GM23338 (cell line): ENCODE results near the gene N4BP2L1. TPM values are rescaled to one million over a fixed set of nuclear protein-coding genes. Genes with fewer than 3 reads are reported as not detected.

Source experiments
- ATAC-seq: fragments of 200-7000 bp; cut with Tn5 transposase; 3 replicates; pipeline ENCODE4 v1.9.1; 2020
- DNase-seq: peaks from one replicate; pipeline ENCODE4 v3.0.0-alpha.2; 2015; ENCODE audit warnings: low spot score
- H2AFZ ChIP-seq: fragments of 200-600 bp; sonication (generic); 2 replicates; pipeline ENCODE4 v1.8.0; 2016; ENCODE audit warnings: antibody characterized with exemption, mild to moderate bottlenecking, moderate library complexity
- H3F3A ChIP-seq: fragments of 200-600 bp; sonication (generic); replicated peaks from 2 replicates; pipeline ENCODE4 v1.8.0; 2017; ENCODE audit warnings: antibody characterized with exemption, mixed run types, low read depth
- H3K27ac ChIP-seq: fragments of 200-600 bp; sonication (generic); 2 replicates; pipeline ENCODE4 v1.6.1; 2016; ENCODE audit warnings: low read depth
- H3K27me3 ChIP-seq: fragments of 200-600 bp; sonication (generic); 2 replicates; pipeline ENCODE4 v1.8.0; 2016; ENCODE audit warnings: mild to moderate bottlenecking, mixed run types, moderate library complexity; ENCODE audit not compliant: insufficient read depth
- H3K36me3 ChIP-seq: fragments of 200-600 bp; sonication (generic); 2 replicates; pipeline ENCODE4 v1.8.0; 2016; ENCODE audit warnings: mild to moderate bottlenecking; ENCODE audit not compliant: insufficient read depth
- H3K4me1 ChIP-seq: fragments of 200-600 bp; sonication (generic); 2 replicates; pipeline ENCODE4 v1.8.0; 2016; ENCODE audit warnings: mild to moderate bottlenecking, moderate library complexity; ENCODE audit not compliant: insufficient read depth
- H3K4me2 ChIP-seq: fragments of 200-600 bp; sonication (generic); 2 replicates; pipeline ENCODE4 v1.7.1; 2017; ENCODE audit warnings: mixed run types
- H3K4me3 ChIP-seq: fragments of 200-600 bp; sonication (generic); 2 replicates; pipeline ENCODE4 v1.6.1; 2016; ENCODE audit warnings: mixed run types
- H3K79me2 ChIP-seq: fragments of 200-600 bp; sonication (generic); replicated peaks from 2 replicates; pipeline ENCODE4 v1.8.0; 2017; ENCODE audit warnings: mild to moderate bottlenecking; ENCODE audit not compliant: insufficient read depth
- H3K9me2 ChIP-seq: fragments of 200-600 bp; sonication (generic); 2 replicates; pipeline ENCODE4 v1.8.0; 2017; ENCODE audit not compliant: insufficient read depth
- H4K20me1 ChIP-seq: fragments of 200-600 bp; sonication (generic); replicated peaks from 2 replicates; pipeline ENCODE4 v1.8.0; 2017; ENCODE audit warnings: mild to moderate bottlenecking; ENCODE audit not compliant: insufficient read depth
- H3K27ac Mint-ChIP-seq: 2 replicates; pipeline ENCODE4 v1.8.0; 2020; ENCODE audit warnings: inconsistent platforms, mild to moderate bottlenecking, moderate library complexity, mixed read lengths
- H3K27me3 Mint-ChIP-seq: 3 replicates; pipeline ENCODE4 v1.8.0; 2022; ENCODE audit warnings: low read depth, mild to moderate bottlenecking, moderate library complexity, mixed read lengths, inconsistent platforms; ENCODE audit not compliant: insufficient read depth, poor library complexity
- H3K36me3 Mint-ChIP-seq: 3 replicates; pipeline ENCODE4 v1.8.0; 2021; ENCODE audit warnings: low read depth, mild to moderate bottlenecking, inconsistent platforms, moderate library complexity, mixed read lengths
- H3K4me1 Mint-ChIP-seq: 3 replicates; pipeline ENCODE4 v1.8.0; 2020; ENCODE audit warnings: mild to moderate bottlenecking, inconsistent platforms, mixed read lengths
- H3K4me3 Mint-ChIP-seq: 3 replicates; pipeline ENCODE4 v1.8.0; 2021; ENCODE audit warnings: moderate library complexity, mild to moderate bottlenecking, inconsistent platforms, mixed read lengths
- H3K9me3 Mint-ChIP-seq: 3 replicates; pipeline ENCODE4 v1.8.0; 2020; ENCODE audit warnings: moderate library complexity, mild to moderate bottlenecking, inconsistent platforms, mixed read lengths
- CREB1 ChIP-seq: fragments of 250-450 bp; sonication (Bioruptor Pico); IDR thresholded peaks from 2 replicates; pipeline ENCODE4 v1.5.0; 2020; ENCODE audit warnings: low read depth, mild to moderate bottlenecking, moderate library complexity
- ETS1 ChIP-seq: IDR thresholded peaks from 2 replicates; pipeline ENCODE4 v1.6.1; 2016; ENCODE audit warnings: antibody characterized with exemption
- EZH2 ChIP-seq: fragments of 200-600 bp; sonication (generic); IDR thresholded peaks from one replicate; pipeline ENCODE4 v1.8.0; 2017; ENCODE audit warnings: antibody characterized with exemption, mild to moderate bottlenecking, low read depth; ENCODE audit not compliant: unreplicated experiment
- JUNB ChIP-seq: IDR thresholded peaks from one replicate; pipeline ENCODE4 v1.6.1; 2016; ENCODE audit warnings: antibody characterized with exemption; ENCODE audit not compliant: unreplicated experiment
- POLR2AphosphoS5 ChIP-seq: IDR thresholded peaks from 2 replicates; pipeline ENCODE4 v1.6.1; 2016; ENCODE audit warnings: antibody characterized with exemption, low read depth
- REST ChIP-seq: IDR thresholded peaks from one replicate; pipeline ENCODE4 v1.6.1; 2018; ENCODE audit warnings: antibody characterized with exemption; ENCODE audit not compliant: unreplicated experiment
- STAT1 ChIP-seq: IDR thresholded peaks from one replicate; pipeline ENCODE4 v1.6.1; 2016; ENCODE audit warnings: antibody characterized with exemption; ENCODE audit not compliant: unreplicated experiment
- ZNF114 ChIP-seq: fragments of 250-450 bp; sonication (Bioruptor Pico); IDR thresholded peaks from 2 replicates; pipeline ENCODE4 v1.5.0; 2020; ENCODE audit warnings: mild to moderate bottlenecking, moderate library complexity
- ZNF331 ChIP-seq: fragments of 250-450 bp; sonication (Bioruptor Pico); IDR thresholded peaks from 2 replicates; pipeline ENCODE4 v1.5.0; 2020; ENCODE audit warnings: low read depth, mild to moderate bottlenecking, moderate library complexity
- ZNF462 ChIP-seq: fragments of 250-450 bp; sonication (Bioruptor Pico); IDR thresholded peaks from 2 replicates; pipeline ENCODE4 v1.5.0; 2020; ENCODE audit warnings: mild to moderate bottlenecking, moderate library complexity
- polyA plus RNA-seq: library from polyadenylated mRNA; unstranded; fragments of >200 nt; fragmentation: Nextera tagmentation; extraction: Ambion mirVana; gene quantifications from 2 replicates; pipeline ENCODE4 v1.2.1, GENCODE V29; 2016
- total RNA-seq: library from RNA; depleted of rRNA; stranded (reverse); fragments of >200 nt; shearing (Covaris generic); gene quantifications from 2 replicates; pipeline ENCODE4 v1.2.3, GENCODE V29; 2014

The N4BP2L1 gene
- total and polyA plus RNA-seq, 2 experiments from 2014 or later, result 3.3 to 4.1 TPM

GRCh38 chr13:32456591-32456990 is 28.7 kb upstream of the N4BP2L1 start (continued):
- TF ChIP-seq EZH2 (no peak), CREB1 (no peak), ZNF114 (CRISPR knock-in tag) (no peak), STAT1 (no peak), ZNF331 (CRISPR knock-in tag) (no peak), REST (no peak), ETS1 (no peak), POLR2AphosphoS5 (no peak)

- Histone ChIP-seq H3K27me3 (no peaks in the 10 kb centered on the region), H3K9me2 (no peaks in the 10 kb centered on the region), H3K27ac (no peak overlapping the region), H3K4me1 (no peaks in the 10 kb centered on the region), H3F3A (no peaks in the 10 kb centered on the region), H3K4me2 (no peak overlapping the region), H4K20me1 (no peaks in the 10 kb centered on the region), H2AFZ (no peak overlapping the region), H3K36me3 (no peaks in the 10 kb centered on the region), H3K4me3 (no peak overlapping the region), H3K79me2 (no peaks in the 10 kb centered on the region)
- Mint-ChIP-seq H3K27me3 (peaks cover 8% of the 10 kb centered on the region), H3K4me1 (no peaks in the 10 kb centered on the region; the same call in 2 of the 3 replicates), H3K36me3 (peaks cover 20% of the 10 kb centered on the region), H3K9me3 (peaks cover 15% of the 10 kb centered on the region), H3K4me3 (no peak overlapping the region), H3K27ac (no peak overlapping the region)
- DNase-seq, result no peak
- ATAC-seq, result no peak
- TF ChIP-seq REST (no peak), ZNF462 (CRISPR knock-in tag) (no peak), JUNB (no peak), ETS1 (no peak), EZH2 (no peak)
Measured at GRCh38 chr13:32455594-32455903, 27.6 kb upstream of the N4BP2L1 start.
